ENCODE measurements around the gene TECRL.

Gene TECRL

GRCh38 chr4:64409300-64409699, at the start of gene TECRL:
Gene TECRL, minus strand, starts transcription at chr4:64409450. Its CDS starts 99 bp downstream, at chr4:64409351.
- DNase-seq (ENCODE audit: low read depth) = no peak

GRCh38 chr4:64432674-64433073, 23.4 kb upstream of the TECRL start:
- DNase-seq (ENCODE audit: low read depth) = no peak

- DNase-seq (ENCODE audit: low read depth) = no peak
These were observed 21.7 kb upstream of the TECRL start for GRCh38 chr4:64430933-64431332.

GRCh38 chr4:64417974-64418373, 8.7 kb upstream of the TECRL start:
- DNase-seq (ENCODE audit: low read depth) = peak; percentile 1

- no peak for DNase-seq (ENCODE audit: low read depth)
These were observed 2.2 kb downstream of the TECRL start for GRCh38 chr4:64407000-64407399.

- DNase-seq (ENCODE audit: low read depth) = no peak
These were observed 3.5 kb downstream of the TECRL start for GRCh38 chr4:64405761-64406160.

- no peak for DNase-seq (ENCODE audit: low read depth)
These were observed 6.6 kb downstream of the TECRL start for GRCh38 chr4:64402684-64403083.

- DNase-seq (ENCODE audit: low read depth) = no peak
These were observed 9.7 kb downstream of the TECRL start for GRCh38 chr4:64399313-64400109.

- DNase-seq (ENCODE audit: low read depth) = no peak
These were observed 14.8 kb downstream of the TECRL start for GRCh38 chr4:64394469-64394868.

GRCh38 chr4:64388252-64388651, 21.0 kb downstream of the TECRL start:
- no peak for DNase-seq (ENCODE audit: low read depth)

- no peak for DNase-seq (ENCODE audit: low read depth)
These were observed 24.0 kb downstream of the TECRL start for GRCh38 chr4:64385220-64385619.

GRCh38 chr4:64384237-64385203, 24.7 kb downstream of the TECRL start:
- DNase-seq (ENCODE audit: low read depth) = no peak

- DNase-seq (ENCODE audit: low read depth) = no peak
These were observed 40.5 kb downstream of the TECRL start for GRCh38 chr4:64368741-64369140.

GRCh38 chr4:64361399-64361740, 47.9 kb downstream of the TECRL start:
- no peak for DNase-seq (ENCODE audit: low read depth)

GRCh38 chr4:64360664-64361398, 48.4 kb downstream of the TECRL start:
- DNase-seq (ENCODE audit: low read depth) = no peak

GRCh38 chr4:64359489-64359888, 49.8 kb downstream of the TECRL start:
- no peak for DNase-seq (ENCODE audit: low read depth)

- no peak for DNase-seq (ENCODE audit: low read depth)
These were observed 55.3 kb downstream of the TECRL start for GRCh38 chr4:64353904-64354303.

GRCh38 chr4:64341711-64342110, 67.5 kb downstream of the TECRL start:
- no peak for DNase-seq (ENCODE audit: low read depth)

- no peak for DNase-seq (ENCODE audit: low read depth)
These were observed 68.8 kb downstream of the TECRL start for GRCh38 chr4:64340218-64341110.

GRCh38 chr4:64334964-64335363, 74.3 kb downstream of the TECRL start:
- DNase-seq (ENCODE audit: low read depth) = no peak

GRCh38 chr4:64330143-64330542, 79.1 kb downstream of the TECRL start:
- DNase-seq (ENCODE audit: low read depth) = no peak
